T-helper 22 cell (primary cell): ENCODE results near the gene TMEM238.

ENCODE experiments used
- DNase-seq: peaks from one replicate; pipeline ENCODE4 v3.0.0-alpha.2; 2020; ENCODE audit warnings: low read depth

Gene TMEM238

GRCh38 chr19:55377356-55378131 is 6.5 kb downstream of the TMEM238 start:
- no peak for DNase-seq

- no peak for DNase-seq
These were observed 7.7 kb downstream of the TMEM238 start, which contains the start of gene TMEM190 for GRCh38 chr19:55376241-55376933. Gene TMEM190 (plus strand): TSS chr19:55376826. CDS start chr19:55376854, 28 bp downstream.

- DNase-seq: no peak
These were observed 9.9 kb downstream of the TMEM238 start for GRCh38 chr19:55373993-55374757.

- DNase-seq: no peak
These were observed 10.6 kb downstream of the TMEM238 start for GRCh38 chr19:55373306-55373992.

- no peak for DNase-seq
These were observed 11.6 kb downstream of the TMEM238 start for GRCh38 chr19:55372316-55373081.

- DNase-seq: no peak
These were observed 13.6 kb downstream of the TMEM238 start, which contains the start of gene IL11 for GRCh38 chr19:55370305-55370988. Gene IL11 (minus strand): TSS chr19:55370463. CDS start chr19:55370310, 153 bp downstream.

GRCh38 chr19:55369653-55370304 is 14.3 kb downstream of the TMEM238 start:
- no peak for DNase-seq

- DNase-seq: no peak
These were observed 15.2 kb downstream of the TMEM238 start for GRCh38 chr19:55368701-55369563.

- no peak for DNase-seq
These were observed 16.0 kb downstream of the TMEM238 start for GRCh38 chr19:55368106-55368505.

GRCh38 chr19:55366790-55367189 is 17.3 kb downstream of the TMEM238 start:
- no peak for DNase-seq

- DNase-seq: no peak
These were observed 18.1 kb downstream of the TMEM238 start for GRCh38 chr19:55365964-55366363.

GRCh38 chr19:55365245-55365644 is 18.8 kb downstream of the TMEM238 start:
- DNase-seq: no peak

- no peak for DNase-seq
These were observed 20.9 kb downstream of the TMEM238 start, which contains the start of gene GARIN5B for GRCh38 chr19:55362990-55363716. Gene GARIN5B (minus strand): TSS chr19:55363260. CDS start chr19:55363066, 194 bp downstream.

- no peak for DNase-seq
These were observed 21.7 kb downstream of the TMEM238 start for GRCh38 chr19:55362174-55362989.

GRCh38 chr19:55360902-55361301 is 23.2 kb downstream of the TMEM238 start:
- DNase-seq: no peak

- no peak for DNase-seq
These were observed 24.9 kb downstream of the TMEM238 start for GRCh38 chr19:55358943-55359908.
